ENCODE measurements around the gene WWOX. TPM values are rescaled to one million over a fixed set of nuclear protein-coding genes. Genes with fewer than 3 reads are reported as not detected.

The WWOX gene
- total and polyA plus RNA-seq, 2 donors (not counting 3 experiments of a cell fraction or from before 2014, with no cell fraction given): 6.2 to 12.5 TPM

GRCh38 chr16:78593352-78593751, 493.9 kb downstream of the WWOX start:
- H3K36me3 ChIP-seq (ENCODE audit: control insufficient read depth in 2 of 2, extremely low read depth in 1 of 2, insufficient read depth in 2 of 2, low read length in 2 of 2): no peaks in the 10 kb centered on the region
- H3K27me3 ChIP-seq (ENCODE audit: control insufficient read depth in 2 of 2, insufficient read depth in 2 of 2, low read length in 2 of 2): no peaks in the 10 kb centered on the region
- H3K9me1 ChIP-seq (replicated peaks; ENCODE audit: control insufficient read depth, extremely low read depth, insufficient read depth, low read length): no peaks in the 10 kb centered on the region
- no peaks in the 10 kb centered on the region for H3K4me1 ChIP-seq (ENCODE audit: control insufficient read depth, extremely low read depth, insufficient read depth, low read length)
- H3K4me2 ChIP-seq (ENCODE audit: insufficient read depth, low read length): no peak overlapping the region
- TF ChIP-seq POLR2A (IDR thresholded peaks at IDR 0.05; ENCODE audit: low read depth, low read length) (no peak), MAX (IDR thresholded peaks at IDR 0.05; ENCODE audit: insufficient read depth, insufficient read length) (no peak), FOS (IDR thresholded peaks at IDR 0.05; ENCODE audit: borderline replicate concordance, insufficient read depth, low read length) (no peak), CTCF (IDR thresholded peaks at IDR 0.05; ENCODE audit: extremely low read depth in 1 of 2, insufficient read depth in 1 of 2, low read depth in 1 of 2, low read length in 2 of 2) (no peak), MYC (IDR thresholded peaks at IDR 0.05; ENCODE audit: low read depth, low read length) (no peak), GATA2 (IDR thresholded peaks at IDR 0.05; ENCODE audit: insufficient read depth, insufficient read length, low read depth, low read length) (no peak), EZH2 (IDR thresholded peaks at IDR 0.05; ENCODE audit: borderline replicate concordance, low read depth, low read length, severe bottlenecking) (no peak), POLR2AphosphoS5 (IDR thresholded peaks at IDR 0.05; ENCODE audit: insufficient read depth, low read depth, low read length) (no peak), JUN (IDR thresholded peaks at IDR 0.05; ENCODE audit: borderline replicate concordance, insufficient read depth, insufficient read length, low read depth) (no peak)
- FAIRE-seq: no peak
- no peak overlapping the region for H3K27ac ChIP-seq (ENCODE audit: insufficient read depth, low read depth, low read length)
- H4K20me1 ChIP-seq (replicated peaks; ENCODE audit: control insufficient read depth, extremely low read depth, insufficient read depth, low read length): no peaks in the 10 kb centered on the region
- intact Hi-C loops (cut with micrococcal nuclease): no loop called here
- no peak overlapping the region for H3K4me3 ChIP-seq (replicated peaks in 1 of 3; ENCODE audit: insufficient read depth in 1 of 3, low read depth in 1 of 3, low read length in 3 of 3)
- no peak overlapping the region for H3K9ac ChIP-seq (replicated peaks; ENCODE audit: extremely low read depth, insufficient read depth, low read length)
- POLR2A ChIA-PET: no interaction called here
- no peak overlapping the region for H2AFZ ChIP-seq (ENCODE audit: low read depth, low read length)
- no TSS peak for BruUV-seq (replicated peaks)
- no peaks in the 10 kb centered on the region for H3K79me2 ChIP-seq (ENCODE audit: control insufficient read depth, insufficient read depth, low read length)
- no peak for DNase-seq (ENCODE audit: low read depth, low spot score)
- dilution Hi-C loops (cut with MboI; ENCODE audit: extremely low pct_ligation_motif_present, low sequenced_read_pairs): no loop called here
- peaks cover 3% of the 10 kb centered on the region for H3K9me3 ChIP-seq (replicated peaks; ENCODE audit: control insufficient read depth, insufficient read depth, low read length)
- CTCF ChIA-PET: no interaction called here
